HepG2 (cell line): Measurements from ENCODE around the gene IQSEC1. TPM values are rescaled to one million over a fixed set of nuclear protein-coding genes. Genes with fewer than 3 reads are reported as not detected.

Source experiments
- CENPT ChIP-seq: sonication (generic); formaldehyde crosslinking; IDR thresholded peaks from 2 replicates; pipeline ENCODE4 v1.8.0; 2022; ENCODE audit warnings: low read depth, mild to moderate bottlenecking, moderate library complexity, missing genetic modification reagents
- FIP1L1 ChIP-seq: fragments of 200-400 bp; formaldehyde crosslinking; IDR thresholded peaks from 2 replicates; pipeline ENCODE4 v1.6.1; 2018; ENCODE audit warnings: low read depth, mild to moderate bottlenecking, low read length, moderate library complexity, borderline replicate concordance; ENCODE audit not compliant: insufficient read depth
- MIER3 ChIP-seq: IDR thresholded peaks from 2 replicates; pipeline ENCODE4 v1.6.1; 2016; ENCODE audit warnings: missing compliant biosample characterization, borderline replicate concordance
- PAF1 ChIP-seq: IDR thresholded peaks from 2 replicates; pipeline ENCODE4 v1.6.1; 2016; ENCODE audit warnings: missing genetic modification reagents, missing compliant biosample characterization
- RARA ChIP-seq: IDR thresholded peaks from 2 replicates; pipeline ENCODE4 v1.6.1; 2016; ENCODE audit warnings: missing genetic modification reagents, missing compliant biosample characterization
- REL ChIP-seq: sonication (generic); formaldehyde crosslinking; conservative IDR thresholded peaks from 2 replicates; pipeline ENCODE4 v1.8.0; 2022; ENCODE audit warnings: mild to moderate bottlenecking, missing genetic modification reagents, moderate library complexity
- RELA ChIP-seq: sonication (generic); formaldehyde crosslinking; IDR thresholded peaks from 2 replicates; pipeline ENCODE4 v1.4.0; 2020; ENCODE audit warnings: missing genetic modification reagents
- SNAPC2 ChIP-seq: sonication (generic); formaldehyde crosslinking; IDR thresholded peaks from 2 replicates; pipeline ENCODE4 v1.8.1; 2022; ENCODE audit warnings: mild to moderate bottlenecking, missing genetic modification reagents
- SP2 ChIP-seq: sonication (generic); formaldehyde crosslinking; IDR thresholded peaks from 2 replicates; pipeline ENCODE4 v1.5.1; 2020; ENCODE audit warnings: mild to moderate bottlenecking, missing genetic modification reagents
- SRSF4 ChIP-seq: fragments of 200-400 bp; formaldehyde crosslinking; IDR thresholded peaks from one replicate; pipeline ENCODE4 v1.6.1; 2018; ENCODE audit warnings: mild to moderate bottlenecking, low read depth, low read length, moderate library complexity; ENCODE audit not compliant: poor library complexity, severe bottlenecking
- TAF1 ChIP-seq: sonication (generic); formaldehyde crosslinking; IDR thresholded peaks from 2 replicates; pipeline ENCODE4 v1.4.0; 2020; ENCODE audit warnings: missing genetic modification reagents
- TSC22D2 ChIP-seq: sonication (generic); formaldehyde crosslinking; IDR thresholded peaks from 2 replicates; pipeline ENCODE4 v1.5.1; 2020; ENCODE audit warnings: missing genetic modification reagents, mild to moderate bottlenecking, borderline replicate concordance
- ZBTB20 ChIP-seq: sonication (generic); formaldehyde crosslinking; IDR thresholded peaks from 2 replicates; pipeline ENCODE4 v1.8.1; 2023; ENCODE audit warnings: missing genetic modification reagents, low read depth, mild to moderate bottlenecking, borderline replicate concordance
- ZNF136 ChIP-seq: sonication (generic); formaldehyde crosslinking; IDR thresholded peaks from 2 replicates; pipeline ENCODE4 v1.8.1; 2022; ENCODE audit warnings: low read depth, mild to moderate bottlenecking, moderate library complexity, missing genetic modification reagents
- ZNF367 ChIP-seq: sonication (generic); formaldehyde crosslinking; IDR thresholded peaks from 2 replicates; pipeline ENCODE4 v1.4.0; 2020; ENCODE audit warnings: missing genetic modification reagents, borderline replicate concordance
- ZNF441 ChIP-seq: sonication (generic); formaldehyde crosslinking; IDR thresholded peaks from 2 replicates; pipeline ENCODE4 v1.7.0; 2021; ENCODE audit warnings: missing genetic modification reagents, borderline replicate concordance
- ZNF547 ChIP-seq: sonication (generic); formaldehyde crosslinking; IDR thresholded peaks from 2 replicates; pipeline ENCODE4 v1.5.1; 2020; ENCODE audit warnings: mild to moderate bottlenecking, missing genetic modification reagents
- ZNF556 ChIP-seq: sonication (generic); formaldehyde crosslinking; IDR thresholded peaks from 2 replicates; pipeline ENCODE4 v1.4.0; 2020; ENCODE audit warnings: mild to moderate bottlenecking, missing genetic modification reagents, borderline replicate concordance
- ZNF766 ChIP-seq: sonication (generic); formaldehyde crosslinking; IDR thresholded peaks from 2 replicates; pipeline ENCODE4 v1.5.0; 2020; ENCODE audit warnings: missing genetic modification reagents, borderline replicate concordance
- ZNF816 ChIP-seq: sonication (generic); formaldehyde crosslinking; IDR thresholded peaks from 2 replicates; pipeline ENCODE4 v1.8.0; 2022; ENCODE audit warnings: missing genetic modification reagents, mild to moderate bottlenecking, borderline replicate concordance
- polyA plus RNA-seq, 8 experiments: library from polyadenylated mRNA; depleted of rRNA in 3 of 8; stranded (reverse) in 7 of 8; unstranded in 1 of 8; fragments of >200 nt; fragmentation: Illumina TruSeq in 4 of 8; extraction: Trizol in 4 of 8; gene quantifications; 2 replicates each; pipeline versions ENCODE4 v1.2.1 to v1.2.3, GENCODE V29; 2011 to 2016; ENCODE audit warnings: low read depth in 4 of 8, missing spikeins in 1 of 8, mixed read lengths in 1 of 8; ENCODE audit not compliant: insufficient read depth in 1 of 8
- total RNA-seq, 5 experiments: library from RNA; depleted of rRNA; stranded (reverse); fragments of >200 nt; fragmentation: Illumina TruSeq; extraction: Trizol; gene quantifications; 2 replicates each; pipeline ENCODE4 v1.2.3, GENCODE V29; 2016; ENCODE audit warnings: low read depth in 1 of 5
- TF ChIP-seq, protein P1 (sequence below): sonication (generic); formaldehyde crosslinking; IDR thresholded peaks from 2 replicates; pipeline ENCODE4 v1.4.0; 2020; ENCODE audit warnings: missing genetic modification reagents
- TF ChIP-seq, protein P2 (sequence below): sonication (generic); formaldehyde crosslinking; IDR thresholded peaks from 2 replicates; pipeline ENCODE4 v1.8.1; 2023; ENCODE audit warnings: mild to moderate bottlenecking, missing genetic modification reagents, borderline replicate concordance
- TF ChIP-seq, protein P3 (sequence below): sonication (generic); formaldehyde crosslinking; IDR thresholded peaks from 2 replicates; pipeline ENCODE4 v1.5.1; 2020; ENCODE audit warnings: missing genetic modification reagents, mild to moderate bottlenecking, borderline replicate concordance
- TF ChIP-seq, protein P4 (sequence below): sonication (generic); formaldehyde crosslinking; IDR thresholded peaks from 2 replicates; pipeline ENCODE4 v1.4.0; 2020; ENCODE audit warnings: mild to moderate bottlenecking, missing genetic modification reagents

IQSEC1 gene
- total and polyA plus RNA-seq, 2 of the 13 experiments (the other 11 are each of a cell fraction or from before 2014, with no cell fraction given): 17.4 to 20.2 TPM

DNA sequence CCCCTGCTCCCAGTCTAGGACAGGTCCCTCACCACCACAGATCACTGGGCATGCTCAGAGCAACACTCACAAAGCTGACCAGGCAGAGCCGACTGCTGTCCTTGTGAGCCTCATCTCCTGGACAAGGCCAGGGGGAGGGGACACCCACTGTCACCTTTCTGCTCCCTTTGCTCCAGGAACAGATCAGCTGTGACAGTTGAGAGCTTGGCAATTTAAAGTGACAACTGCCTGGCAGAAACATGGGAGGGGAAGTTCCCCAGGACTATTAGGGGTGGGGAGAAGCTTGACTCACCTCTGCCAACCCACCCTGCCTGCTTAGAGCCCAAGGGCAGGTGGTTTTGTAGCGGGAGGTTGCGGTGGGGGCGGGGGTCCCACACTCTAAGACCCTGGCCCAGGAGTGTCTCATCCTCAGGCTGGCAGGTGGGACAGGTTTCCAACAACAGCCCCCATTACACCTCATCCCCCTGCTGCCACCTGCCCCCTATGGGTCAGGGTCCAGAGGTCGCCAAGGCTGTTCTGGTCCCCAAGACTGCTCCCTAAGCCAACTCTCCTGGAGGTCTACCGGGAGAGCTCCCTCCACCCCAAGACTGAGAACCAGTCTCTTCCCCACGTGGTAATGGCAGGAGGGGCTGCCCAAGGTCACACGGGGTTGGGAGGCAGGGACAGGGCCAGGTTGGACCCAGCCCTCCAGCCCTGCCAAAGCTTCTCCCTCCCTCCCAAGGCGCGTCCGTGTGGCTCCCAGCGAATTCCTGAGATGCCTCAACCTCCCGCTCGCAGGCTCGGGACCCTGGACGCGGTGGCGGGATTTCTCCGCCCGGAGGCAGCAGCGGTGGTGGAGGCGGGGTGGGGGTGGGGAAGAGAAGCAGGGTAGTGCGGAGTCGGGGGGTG lies 80.4 kb downstream of the IQSEC1 start (continued):
- TF ChIP-seq, protein P1, sequence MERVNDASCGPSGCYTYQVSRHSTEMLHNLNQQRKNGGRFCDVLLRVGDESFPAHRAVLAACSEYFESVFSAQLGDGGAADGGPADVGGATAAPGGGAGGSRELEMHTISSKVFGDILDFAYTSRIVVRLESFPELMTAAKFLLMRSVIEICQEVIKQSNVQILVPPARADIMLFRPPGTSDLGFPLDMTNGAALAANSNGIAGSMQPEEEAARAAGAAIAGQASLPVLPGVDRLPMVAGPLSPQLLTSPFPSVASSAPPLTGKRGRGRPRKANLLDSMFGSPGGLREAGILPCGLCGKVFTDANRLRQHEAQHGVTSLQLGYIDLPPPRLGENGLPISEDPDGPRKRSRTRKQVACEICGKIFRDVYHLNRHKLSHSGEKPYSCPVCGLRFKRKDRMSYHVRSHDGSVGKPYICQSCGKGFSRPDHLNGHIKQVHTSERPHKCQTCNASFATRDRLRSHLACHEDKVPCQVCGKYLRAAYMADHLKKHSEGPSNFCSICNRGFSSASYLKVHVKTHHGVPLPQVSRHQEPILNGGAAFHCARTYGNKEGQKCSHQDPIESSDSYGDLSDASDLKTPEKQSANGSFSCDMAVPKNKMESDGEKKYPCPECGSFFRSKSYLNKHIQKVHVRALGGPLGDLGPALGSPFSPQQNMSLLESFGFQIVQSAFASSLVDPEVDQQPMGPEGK (CRISPR knock-in tag): peak; percentile 61; the same call in 1 of the 2 replicates
- TF ChIP-seq, protein P2, sequence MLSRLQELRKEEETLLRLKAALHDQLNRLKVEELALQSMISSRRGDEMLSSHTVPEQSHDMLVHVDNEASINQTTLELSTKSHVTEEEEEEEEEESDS (CRISPR knock-in tag): no peak
- no peak for TF ChIP-seq MIER3 (CRISPR knock-in tag)
- no peak for TF ChIP-seq SP2 (CRISPR knock-in tag)
- TF ChIP-seq ZNF816: no peak
- TF ChIP-seq ZNF766 (CRISPR knock-in tag): no peak
- TF ChIP-seq FIP1L1: no peak
- no peak for TF ChIP-seq ZBTB20 (CRISPR knock-in tag)
- TF ChIP-seq REL (CRISPR knock-in tag): no peak
- TF ChIP-seq SNAPC2 (CRISPR knock-in tag): no peak
- TF ChIP-seq, protein P3, sequence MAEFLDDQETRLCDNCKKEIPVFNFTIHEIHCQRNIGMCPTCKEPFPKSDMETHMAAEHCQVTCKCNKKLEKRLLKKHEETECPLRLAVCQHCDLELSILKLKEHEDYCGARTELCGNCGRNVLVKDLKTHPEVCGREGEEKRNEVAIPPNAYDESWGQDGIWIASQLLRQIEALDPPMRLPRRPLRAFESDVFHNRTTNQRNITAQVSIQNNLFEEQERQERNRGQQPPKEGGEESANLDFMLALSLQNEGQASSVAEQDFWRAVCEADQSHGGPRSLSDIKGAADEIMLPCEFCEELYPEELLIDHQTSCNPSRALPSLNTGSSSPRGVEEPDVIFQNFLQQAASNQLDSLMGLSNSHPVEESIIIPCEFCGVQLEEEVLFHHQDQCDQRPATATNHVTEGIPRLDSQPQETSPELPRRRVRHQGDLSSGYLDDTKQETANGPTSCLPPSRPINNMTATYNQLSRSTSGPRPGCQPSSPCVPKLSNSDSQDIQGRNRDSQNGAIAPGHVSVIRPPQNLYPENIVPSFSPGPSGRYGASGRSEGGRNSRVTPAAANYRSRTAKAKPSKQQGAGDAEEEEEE: no peak
- TF ChIP-seq RELA (CRISPR knock-in tag): no peak
- TF ChIP-seq TSC22D2: no peak
- no peak for TF ChIP-seq ZNF547
- no peak for TF ChIP-seq SRSF4
- no peak for TF ChIP-seq ZNF441 (CRISPR knock-in tag)
- TF ChIP-seq, protein P4, sequence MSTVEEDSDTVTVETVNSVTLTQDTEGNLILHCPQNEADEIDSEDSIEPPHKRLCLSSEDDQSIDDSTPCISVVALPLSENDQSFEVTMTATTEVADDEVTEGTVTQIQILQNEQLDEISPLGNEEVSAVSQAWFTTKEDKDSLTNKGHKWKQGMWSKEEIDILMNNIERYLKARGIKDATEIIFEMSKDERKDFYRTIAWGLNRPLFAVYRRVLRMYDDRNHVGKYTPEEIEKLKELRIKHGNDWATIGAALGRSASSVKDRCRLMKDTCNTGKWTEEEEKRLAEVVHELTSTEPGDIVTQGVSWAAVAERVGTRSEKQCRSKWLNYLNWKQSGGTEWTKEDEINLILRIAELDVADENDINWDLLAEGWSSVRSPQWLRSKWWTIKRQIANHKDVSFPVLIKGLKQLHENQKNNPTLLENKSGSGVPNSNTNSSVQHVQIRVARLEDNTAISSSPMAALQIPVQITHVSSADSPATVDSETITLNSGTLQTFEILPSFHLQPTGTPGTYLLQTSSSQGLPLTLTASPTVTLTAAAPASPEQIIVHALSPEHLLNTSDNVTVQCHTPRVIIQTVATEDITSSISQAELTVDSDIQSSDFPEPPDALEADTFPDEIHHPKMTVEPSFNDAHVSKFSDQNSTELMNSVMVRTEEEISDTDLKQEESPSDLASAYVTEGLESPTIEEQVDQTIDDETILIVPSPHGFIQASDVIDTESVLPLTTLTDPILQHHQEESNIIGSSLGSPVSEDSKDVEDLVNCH: no peak
- no peak for TF ChIP-seq CENPT (CRISPR knock-in tag)
- TF ChIP-seq RARA (CRISPR knock-in tag): no peak
- no peak for TF ChIP-seq ZNF136
- TF ChIP-seq TAF1 (CRISPR knock-in tag): no peak
- 0 out of 2 replicates have a peak, but pooled peaks have one; percentile 4 for TF ChIP-seq ZNF556
- no peak for TF ChIP-seq PAF1
- TF ChIP-seq ZNF367 (CRISPR knock-in tag): no peak
